Mesenchymal stem cell (in vitro differentiated cells and primary cell): Measurements from ENCODE around the gene MEGF11.
A peak's percentile ranks its signal among the peaks of the same experiment; 100 is the strongest.

Source experiments
- DNase-seq: peaks from one replicate; pipeline ENCODE4 v3.0.0-alpha.2; 2013
- H2AFZ ChIP-seq: one replicate; pipeline ENCODE4 v1.6.1; 2013; ENCODE audit warnings: low read depth, mild to moderate bottlenecking, control low read depth, inconsistent platforms, low read length, moderate library complexity
- H2AK5ac ChIP-seq: 2 replicates; pipeline ENCODE4 v1.6.1; 2013; ENCODE audit warnings: low read length, moderate library complexity, mild to moderate bottlenecking, inconsistent platforms; ENCODE audit not compliant: severe bottlenecking
- H2BK120ac ChIP-seq: one replicate; pipeline ENCODE4 v1.6.1; 2013; ENCODE audit warnings: low read depth, mild to moderate bottlenecking, inconsistent platforms, low read length, moderate library complexity
- H2BK12ac ChIP-seq, 2 experiments: one replicate each; pipeline ENCODE4 v1.6.1; 2013; ENCODE audit warnings: inconsistent platforms in 2 of 2, low read length in 2 of 2, mild to moderate bottlenecking in 2 of 2, moderate library complexity in 2 of 2, control low read depth in 1 of 2
- H2BK15ac ChIP-seq: one replicate; pipeline ENCODE4 v1.6.1; 2013; ENCODE audit warnings: mild to moderate bottlenecking, low read depth, inconsistent platforms; ENCODE audit not compliant: poor library complexity, severe bottlenecking
- H2BK5ac ChIP-seq: 2 replicates; pipeline ENCODE4 v1.6.1; 2013; ENCODE audit warnings: low read depth, mild to moderate bottlenecking, low read length, control low read depth, inconsistent platforms; ENCODE audit not compliant: poor library complexity, severe bottlenecking
- H3K14ac ChIP-seq, 2 experiments: one replicate each; pipeline ENCODE4 v1.6.1; 2013; ENCODE audit warnings: inconsistent platforms in 2 of 2, low read length in 2 of 2, control low read depth in 1 of 2, mild to moderate bottlenecking in 1 of 2, moderate library complexity in 1 of 2
- H3K18ac ChIP-seq, 2 experiments: one replicate each; pipeline ENCODE4 v1.6.1; 2013; ENCODE audit warnings: inconsistent platforms in 2 of 2, low read length in 2 of 2, control low read depth in 1 of 2, low read depth in 1 of 2, mild to moderate bottlenecking in 1 of 2
- H3K23ac ChIP-seq, 2 experiments: one replicate each; pipeline ENCODE4 v1.6.1; 2013; ENCODE audit warnings: inconsistent platforms in 2 of 2, low read length in 2 of 2, mild to moderate bottlenecking in 2 of 2, moderate library complexity in 2 of 2, control low read depth in 1 of 2
- H3K27ac ChIP-seq: 2 replicates; pipeline ENCODE4 v1.5.1; 2013; ENCODE audit warnings: mild to moderate bottlenecking, moderate library complexity, low read length, control low read depth, inconsistent platforms; ENCODE audit not compliant: poor library complexity, severe bottlenecking
- H3K27me3 ChIP-seq, 2 experiments: 2 replicates each; pipeline versions ENCODE4 v1.6.1 to v1.7.0; 2013; ENCODE audit warnings: low read length in 2 of 2, mild to moderate bottlenecking in 2 of 2, moderate library complexity in 2 of 2, control low read depth in 1 of 2, inconsistent platforms in 1 of 2; ENCODE audit not compliant: control insufficient read depth in 1 of 2, insufficient read depth in 1 of 2
- H3K36me3 ChIP-seq, 2 experiments: 2 replicates each; pipeline versions ENCODE4 v1.6.1 to v1.7.0; 2013; ENCODE audit warnings: low read length in 2 of 2, control low read depth in 1 of 2, inconsistent platforms in 1 of 2, low read depth in 1 of 2, mild to moderate bottlenecking in 1 of 2; ENCODE audit not compliant: insufficient read depth in 2 of 2, control insufficient read depth in 1 of 2
- H3K4ac ChIP-seq, 2 experiments: one replicate each; pipeline ENCODE4 v1.6.1; 2013; ENCODE audit warnings: inconsistent platforms in 2 of 2, low read length in 2 of 2, mild to moderate bottlenecking in 2 of 2, moderate library complexity in 2 of 2, control low read depth in 1 of 2, low read depth in 1 of 2
- H3K4me1 ChIP-seq: 2 replicates; pipeline ENCODE4 v1.6.1; 2013; ENCODE audit warnings: low read depth, low read length, control low read depth; ENCODE audit not compliant: control insufficient read depth, insufficient read depth
- H3K4me2 ChIP-seq: 2 replicates; pipeline ENCODE4 v1.6.1; 2013; ENCODE audit warnings: low read length, mild to moderate bottlenecking, inconsistent platforms; ENCODE audit not compliant: poor library complexity, severe bottlenecking
- H3K4me3 ChIP-seq, 2 experiments: 2 replicates each; pipeline versions ENCODE4 v1.5.1 to v1.7.0; 2013; ENCODE audit warnings: low read length in 2 of 2, mild to moderate bottlenecking in 2 of 2, control low read depth in 1 of 2, low read depth in 1 of 2; ENCODE audit not compliant: insufficient read depth in 1 of 2
- H3K79me1 ChIP-seq: replicated peaks from 2 replicates; pipeline ENCODE4 v1.6.1; 2013; ENCODE audit warnings: mild to moderate bottlenecking, control low read depth, low read length, inconsistent platforms; ENCODE audit not compliant: poor library complexity, severe bottlenecking
- H3K9ac ChIP-seq: 2 replicates; pipeline ENCODE4 v1.7.0; 2013; ENCODE audit warnings: mild to moderate bottlenecking, low read length, moderate library complexity
- H3K9me3 ChIP-seq: 2 replicates; pipeline ENCODE4 v1.7.0; 2013; ENCODE audit warnings: mild to moderate bottlenecking, low read length; ENCODE audit not compliant: control insufficient read depth
- H4K8ac ChIP-seq: one replicate; pipeline ENCODE4 v1.6.1; 2013; ENCODE audit warnings: inconsistent platforms, mild to moderate bottlenecking, low read length, moderate library complexity
- H4K91ac ChIP-seq: one replicate; pipeline ENCODE4 v1.6.1; 2013; ENCODE audit warnings: mild to moderate bottlenecking, low read length, inconsistent platforms
- WGBS: methylation state at CpG from one replicate; pipeline ENCODE4 v1.1.7; 2013; ENCODE audit warnings: mixed read lengths; 5-methylcytosine and 5-hydroxymethylcytosine counted together

MEGF11 gene

GRCh38 chr15:66241908-66242285 is 11.7 kb downstream of the MEGF11 start:
- no peak for DNase-seq
- H3K23ac ChIP-seq = no peak overlapping the region
- no peak overlapping the region for H2AFZ ChIP-seq
- H2BK120ac ChIP-seq = no peak overlapping the region
- no peak overlapping the region for H2BK12ac ChIP-seq
- H4K8ac ChIP-seq = no peak overlapping the region
- no peaks in the 10 kb centered on the region for H3K9me3 ChIP-seq
- peaks cover 3% of the 10 kb centered on the region for H3K4me1 ChIP-seq
- no peak overlapping the region for H3K18ac ChIP-seq
- no peaks in the 10 kb centered on the region for H3K79me1 ChIP-seq
- H2BK15ac ChIP-seq = no peak overlapping the region
- no peak overlapping the region for H2BK5ac ChIP-seq
- H3K36me3 ChIP-seq = no peaks in the 10 kb centered on the region
- H3K4ac ChIP-seq = no peak overlapping the region
- no peak overlapping the region for H3K9ac ChIP-seq
- H3K4me2 ChIP-seq = no peak overlapping the region
- peaks cover 69 to 76% of the 10 kb centered on the region in 2 experiments for H3K27me3 ChIP-seq
- WGBS = 87% methylated on average over 1 of the region's 1 CpG
- H3K27ac ChIP-seq = no peak overlapping the region
- H3K14ac ChIP-seq = no peak overlapping the region
- H2AK5ac ChIP-seq = no peak overlapping the region
- no peak overlapping the region for H4K91ac ChIP-seq
- no peak overlapping the region for H3K4me3 ChIP-seq

DNA sequence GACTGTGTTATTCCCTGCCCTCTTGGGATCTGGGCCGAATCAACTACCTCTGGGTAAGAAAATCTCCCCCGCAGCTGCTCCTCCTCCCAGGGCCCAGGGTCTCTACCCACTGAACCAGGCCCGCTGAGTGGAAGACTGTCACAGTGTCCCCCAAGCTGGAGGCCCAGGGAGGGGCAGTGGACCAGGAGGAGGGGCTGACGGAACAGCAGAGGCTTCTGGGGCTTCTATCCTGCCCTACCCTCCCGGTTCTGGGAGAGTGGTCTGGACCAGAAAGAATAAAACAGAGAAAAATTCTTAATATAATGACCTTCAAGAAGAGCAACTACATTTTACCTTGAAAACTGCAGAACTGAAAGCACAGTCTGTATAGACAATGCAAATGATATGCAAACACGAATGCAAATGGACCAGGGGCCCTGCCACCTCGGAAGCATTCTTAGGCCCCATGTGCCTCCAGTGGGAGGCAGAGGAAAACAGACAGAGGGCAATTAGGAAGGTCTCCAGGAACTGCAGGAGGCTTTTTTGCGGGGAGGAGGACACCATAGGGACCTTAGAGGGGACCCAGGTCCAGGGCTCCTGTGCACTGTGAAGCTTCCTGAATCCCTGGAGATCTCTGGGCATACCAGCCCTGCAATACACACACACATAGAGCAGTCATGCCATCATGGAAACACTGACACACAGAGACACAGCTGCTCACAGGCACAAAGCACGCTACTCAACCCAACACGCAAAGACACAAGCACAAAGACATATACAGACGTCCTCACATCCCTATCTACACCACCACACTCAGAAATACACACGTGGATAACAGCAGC is 12.3 kb downstream of the MEGF11 start:
- no peak overlapping the region for H2AK5ac ChIP-seq
- no peak overlapping the region for H2BK12ac ChIP-seq

GRCh38 chr15:66240240-66240794 is 13.2 kb downstream of the MEGF11 start:
- Histone ChIP-seq H4K91ac (no peak overlapping the region), H3K4ac (no peak overlapping the region), H2AFZ (no peak overlapping the region), H4K8ac (no peak overlapping the region), H2AK5ac (no peak overlapping the region), H3K18ac (no peak overlapping the region), H3K36me3 (no peaks in the 10 kb centered on the region), H3K79me1 (no peaks in the 10 kb centered on the region), H3K4me3 (no peak overlapping the region), H3K9me3 (no peaks in the 10 kb centered on the region), H3K9ac (no peak overlapping the region), H3K27ac (no peak overlapping the region), H2BK12ac (no peak overlapping the region), H3K23ac (no peak overlapping the region), H2BK5ac (no peak overlapping the region), H3K27me3 (peaks cover 75 to 76% of the 10 kb centered on the region in 2 experiments), H3K14ac (no peak overlapping the region), H2BK120ac (no peak overlapping the region), H3K4me1 (peaks cover 3% of the 10 kb centered on the region), H3K4me2 (no peak overlapping the region), H2BK15ac (no peak overlapping the region)
- DNase-seq = no peak
- 89% methylated on average over 8 of the region's 9 CpGs for WGBS

More for the DNA sequence above, 12.3 kb downstream of the MEGF11 start:
- no peak overlapping the region for H3K14ac ChIP-seq
- no peaks in the 10 kb centered on the region for H3K79me1 ChIP-seq
- peaks cover 3% of the 10 kb centered on the region for H3K4me1 ChIP-seq
- H4K91ac ChIP-seq = no peak overlapping the region
- no peaks in the 10 kb centered on the region for H3K9me3 ChIP-seq
- H3K4me3 ChIP-seq = no peak overlapping the region
- no peak overlapping the region for H4K8ac ChIP-seq
- no peak overlapping the region for H2BK120ac ChIP-seq
- no peak overlapping the region for H3K4me2 ChIP-seq
- H3K27ac ChIP-seq = no peak overlapping the region
- H2BK15ac ChIP-seq = no peak overlapping the region
- no peak overlapping the region for H3K9ac ChIP-seq
- WGBS = 70% methylated on average over 11 of the region's 12 CpGs
- H2AFZ ChIP-seq = no peak overlapping the region
- no peak overlapping the region for H2BK5ac ChIP-seq
- no peaks in the 10 kb centered on the region for H3K36me3 ChIP-seq
- H3K4ac ChIP-seq = no peak overlapping the region
- peak overlapping the region in 1 of 2 experiments; percentile 73 for H3K23ac ChIP-seq
- peaks cover 69 to 76% of the 10 kb centered on the region in 2 experiments for H3K27me3 ChIP-seq
- no peak for DNase-seq
- H3K18ac ChIP-seq = no peak overlapping the region

GRCh38 chr15:66239514-66239913 is 14.0 kb downstream of the MEGF11 start:
- Histone ChIP-seq H3K4me1 (peaks cover 3% of the 10 kb centered on the region), H3K4ac (no peak overlapping the region), H3K27ac (no peak overlapping the region), H4K8ac (no peak overlapping the region), H3K9ac (no peak overlapping the region), H3K14ac (no peak overlapping the region), H2BK12ac (no peak overlapping the region), H3K9me3 (no peaks in the 10 kb centered on the region), H3K36me3 (no peaks in the 10 kb centered on the region), H4K91ac (no peak overlapping the region), H3K4me3 (no peak overlapping the region), H2AK5ac (no peak overlapping the region), H3K27me3 (peaks cover 68 to 82% of the 10 kb centered on the region in 2 experiments), H3K79me1 (no peaks in the 10 kb centered on the region), H3K18ac (no peak overlapping the region), H2BK120ac (no peak overlapping the region), H2BK5ac (no peak overlapping the region), H2AFZ (no peak overlapping the region), H2BK15ac (no peak overlapping the region), H3K4me2 (no peak overlapping the region), H3K23ac (no peak overlapping the region)
- DNase-seq = no peak
- 88% methylated on average over 4 of the region's 4 CpGs for WGBS
